NCI-H146 (cell line): Measurements from ENCODE around the gene POGLUT2.

Experiments used
- DNase-seq: peaks from one replicate; lab custom pipeline; 2025; lab: John Stamatoyannopoulos, UW

POGLUT2 gene

DNA sequence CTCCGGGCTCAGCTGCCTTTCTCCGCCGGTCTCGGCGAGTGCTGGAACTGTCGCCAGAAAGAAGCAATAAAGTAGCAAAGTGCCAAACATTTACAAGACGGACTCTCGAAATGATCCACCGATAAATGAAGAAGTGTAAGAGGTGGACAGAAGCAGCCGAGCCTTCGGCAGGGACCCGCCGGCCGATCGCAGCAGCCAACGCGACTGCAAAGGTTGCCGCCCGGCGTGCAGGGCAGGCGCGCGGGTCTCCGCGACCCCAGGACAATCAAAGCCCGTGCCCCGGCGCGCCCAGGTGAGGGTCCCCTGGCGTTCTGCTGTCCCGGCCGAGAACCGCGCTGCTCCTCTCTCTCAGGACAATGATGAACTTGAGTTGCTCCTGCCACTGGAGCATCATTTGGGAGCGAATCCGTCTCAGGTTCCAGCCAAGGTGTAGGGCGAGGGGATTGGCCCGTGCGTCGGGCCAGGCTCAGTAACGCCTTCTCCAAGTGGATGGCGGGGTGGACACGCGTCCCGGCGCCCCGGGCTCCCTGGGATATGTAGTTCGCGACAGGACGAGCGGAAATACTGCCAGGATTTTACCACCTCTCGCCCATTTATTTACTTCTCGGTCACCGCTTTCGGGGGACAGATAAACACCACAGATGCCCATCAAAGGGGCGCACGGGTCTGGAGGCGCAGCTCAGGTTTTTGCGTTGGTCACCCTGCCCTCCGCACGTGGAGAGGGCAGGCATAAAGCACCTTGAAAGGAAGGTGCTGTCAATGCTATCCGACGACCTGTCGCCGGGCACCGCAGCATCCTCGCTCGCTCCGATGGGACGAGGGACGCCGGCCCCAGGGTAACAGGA is at the start of gene POGLUT2, which contains the start of gene BIVM:
Gene POGLUT2 (minus strand): TSS at position 396 of the 845 bp plus-strand sequence. CDS start 306 bp downstream, at position 90.
Gene BIVM (plus strand): TSS at position 539 of the 845 bp plus-strand sequence. CDS start 8,149 bp downstream, outside the sequence.
- peak; percentile 96 for DNase-seq

DNA sequence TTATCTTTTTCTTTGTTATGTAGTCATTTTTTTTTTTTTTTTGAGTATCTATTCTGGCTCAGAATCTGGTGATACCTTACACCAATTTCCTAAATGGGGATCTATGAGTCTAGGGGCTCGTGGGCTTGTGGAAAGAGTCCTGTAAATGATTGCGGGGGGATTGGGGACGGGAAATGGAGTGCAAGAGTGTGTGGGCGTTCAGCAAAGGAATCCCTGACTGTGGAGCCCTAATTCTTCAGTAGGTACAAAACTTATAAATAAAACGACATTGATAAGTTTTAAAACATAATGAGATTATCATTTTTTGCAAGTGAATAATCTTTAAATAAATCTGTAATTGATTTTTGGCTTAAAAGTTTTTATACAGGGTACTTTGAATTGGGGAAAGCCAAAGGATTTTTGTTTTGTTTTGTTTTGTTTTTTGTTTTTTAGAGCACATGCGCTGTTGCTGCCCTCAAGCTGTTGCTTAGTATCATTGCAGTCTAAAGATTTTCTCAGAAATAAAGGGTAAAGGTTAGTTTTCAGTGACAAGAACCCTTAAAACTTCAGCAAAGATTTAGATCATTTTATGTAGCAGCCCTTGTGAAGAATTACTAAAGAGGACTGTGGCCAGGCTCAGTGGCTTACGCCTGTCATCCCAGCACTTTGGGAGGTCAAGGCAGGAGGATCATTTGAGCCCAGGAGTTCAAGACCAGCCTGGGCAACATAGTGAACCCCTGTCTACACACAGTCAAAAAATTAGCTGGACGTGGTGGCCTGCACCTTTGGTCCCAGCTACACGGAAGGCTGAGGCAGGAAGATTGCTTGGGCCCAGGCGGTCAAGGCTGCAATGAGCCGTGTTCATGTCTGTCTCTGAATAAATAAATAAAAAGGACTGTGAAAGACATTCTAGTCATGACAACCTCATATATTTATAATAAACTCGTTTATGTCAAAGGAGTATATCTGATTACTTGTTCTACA is 48.8 kb upstream of the POGLUT2 start:
- DNase-seq = peak; percentile 28

DNA sequence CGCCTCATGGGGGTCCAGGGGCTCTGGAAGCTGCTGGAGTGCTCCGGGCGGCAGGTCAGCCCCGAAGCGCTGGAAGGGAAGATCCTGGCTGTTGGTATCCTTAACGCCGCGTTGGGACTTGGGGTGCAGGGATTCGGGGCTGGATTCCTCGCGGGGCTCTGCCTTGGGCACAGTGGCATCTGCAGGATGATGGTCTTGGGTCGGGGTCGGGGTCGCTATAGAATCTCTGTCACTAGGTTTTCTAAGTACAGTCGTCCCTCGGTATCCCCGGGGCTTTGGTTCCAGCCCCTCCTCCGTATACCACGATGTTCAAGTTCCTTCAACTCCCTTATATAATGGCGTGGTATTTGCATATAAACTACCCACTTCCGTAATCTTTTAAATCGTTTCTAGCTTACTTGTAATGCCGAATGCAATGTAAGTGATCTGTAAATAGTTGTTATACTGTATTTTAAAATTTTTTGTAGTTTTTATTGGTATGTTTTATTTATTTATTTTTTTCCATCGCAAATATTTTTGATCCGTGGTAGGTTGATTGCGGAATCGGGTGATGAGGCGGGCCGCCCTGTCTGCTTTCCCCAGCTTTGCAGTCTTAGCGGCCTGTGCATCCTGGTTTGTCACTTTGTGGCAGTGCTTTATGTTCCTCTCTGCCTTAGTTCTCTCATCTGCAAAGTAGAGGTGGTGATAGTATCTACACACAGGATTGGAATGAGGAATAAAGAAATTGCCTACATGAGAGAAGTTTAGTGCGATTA is 47.7 kb upstream of the POGLUT2 start:
- DNase-seq = peak; percentile 52

DNA sequence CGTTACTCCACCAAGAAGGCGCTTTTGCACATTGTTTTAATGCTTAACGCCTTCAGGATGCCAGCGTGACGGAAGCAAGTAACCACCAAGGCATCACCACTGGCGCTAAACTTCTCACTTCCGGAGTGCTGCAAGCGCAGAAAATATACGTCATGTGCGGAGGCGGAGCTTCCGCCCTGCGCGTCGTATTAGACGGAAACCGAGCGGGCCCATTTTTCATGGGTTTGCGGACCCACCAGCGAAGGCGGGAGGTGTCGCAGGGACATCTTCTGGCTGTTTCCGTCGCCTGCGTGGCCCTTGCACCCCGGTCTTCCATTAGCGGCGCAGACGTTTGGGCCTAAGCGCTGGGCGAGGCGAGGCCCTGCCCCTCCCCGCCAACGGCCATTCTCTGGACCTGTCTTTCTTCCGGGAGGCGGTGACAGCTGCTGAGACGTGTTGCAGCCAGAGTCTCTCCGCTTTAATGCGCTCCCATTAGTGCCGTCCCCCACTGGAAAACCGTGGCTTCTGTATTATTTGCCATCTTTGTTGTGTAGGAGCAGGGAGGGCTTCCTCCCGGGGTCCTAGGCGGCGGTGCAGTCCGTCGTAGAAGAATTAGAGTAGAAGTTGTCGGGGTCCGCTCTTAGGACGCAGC is 47.0 kb upstream of the POGLUT2 start, which contains the start of gene ERCC5:
Gene ERCC5 (plus strand): TSS at position 403 of the 631 bp plus-strand sequence. CDS start 235 bp downstream, outside the sequence.
- peak; percentile 96 for DNase-seq

DNA sequence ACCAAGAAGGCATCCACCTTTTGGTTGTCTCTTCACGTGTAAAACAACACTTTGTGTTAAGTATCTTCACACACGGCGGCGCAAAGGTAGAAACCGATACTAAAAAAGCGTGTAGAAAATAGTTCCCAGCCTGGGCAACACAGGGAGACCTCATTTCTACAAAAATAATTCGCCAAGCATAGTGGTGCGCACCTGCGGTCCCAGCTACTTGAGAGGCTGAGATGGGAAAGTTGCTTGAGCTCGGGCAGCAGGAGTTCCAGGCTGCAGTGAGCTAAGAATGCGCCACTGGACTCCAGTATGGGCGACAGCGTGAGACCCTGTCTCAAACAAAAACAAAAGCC is 46.5 kb upstream of the POGLUT2 start:
- DNase-seq = no peak

DNA sequence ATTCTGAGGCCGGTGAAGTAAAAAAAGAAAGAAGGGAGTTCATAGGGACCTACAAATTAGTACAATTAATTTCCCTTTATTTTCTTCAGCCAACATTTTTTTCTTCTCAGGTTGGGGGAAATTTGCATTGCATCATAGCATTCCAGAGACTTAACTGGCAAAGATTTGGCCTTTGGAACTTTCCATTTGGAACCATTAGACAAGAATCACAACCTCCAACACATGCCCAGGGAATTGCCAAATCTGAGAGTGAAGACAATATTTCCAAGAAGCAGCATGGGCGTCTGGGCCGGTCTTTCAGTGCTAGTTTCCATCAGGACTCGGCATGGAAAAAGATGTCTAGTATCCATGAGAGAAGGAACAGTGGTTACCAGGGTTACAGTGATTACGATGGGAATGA is 40.7 kb upstream of the POGLUT2 start:
- DNase-seq = no peak

DNA sequence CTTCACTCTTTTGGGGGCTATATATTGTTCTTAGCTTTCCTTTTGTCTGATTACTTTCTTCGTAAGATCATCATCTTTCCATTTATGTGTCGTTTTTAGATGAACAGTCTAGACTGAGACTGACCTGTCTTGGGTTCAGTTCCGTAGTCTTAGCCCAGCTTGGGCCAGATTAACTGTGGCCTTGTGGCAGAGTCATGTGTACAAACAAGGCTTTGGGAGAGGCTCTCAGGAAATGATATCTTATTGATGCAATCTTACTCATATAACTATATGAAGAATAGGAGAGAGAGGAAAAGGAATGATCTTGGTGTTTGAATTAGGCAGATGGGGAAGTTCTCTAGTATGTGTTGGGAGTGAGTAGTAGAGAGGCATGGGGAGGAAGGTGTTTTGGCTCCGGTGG is 40.2 kb upstream of the POGLUT2 start:
- DNase-seq = no peak

DNA sequence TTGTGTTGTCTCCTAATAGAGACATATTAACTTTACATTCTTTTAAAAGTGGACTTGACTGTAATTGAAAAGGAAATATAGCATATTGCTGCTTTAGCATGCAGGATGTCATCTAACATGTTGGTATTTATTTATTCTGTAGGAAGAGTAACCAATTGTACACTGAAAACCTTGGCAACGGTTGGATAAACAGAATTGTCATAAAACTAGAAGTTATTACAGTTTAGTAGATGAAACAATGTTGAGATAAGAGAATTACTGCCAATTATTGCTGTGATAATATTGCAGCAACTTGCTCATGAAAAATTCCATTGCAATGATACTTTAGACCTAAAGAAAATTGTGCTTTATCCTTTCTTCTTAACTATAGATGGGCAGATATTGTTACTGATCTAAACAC is 39.5 kb upstream of the POGLUT2 start:
- DNase-seq = no peak

DNA sequence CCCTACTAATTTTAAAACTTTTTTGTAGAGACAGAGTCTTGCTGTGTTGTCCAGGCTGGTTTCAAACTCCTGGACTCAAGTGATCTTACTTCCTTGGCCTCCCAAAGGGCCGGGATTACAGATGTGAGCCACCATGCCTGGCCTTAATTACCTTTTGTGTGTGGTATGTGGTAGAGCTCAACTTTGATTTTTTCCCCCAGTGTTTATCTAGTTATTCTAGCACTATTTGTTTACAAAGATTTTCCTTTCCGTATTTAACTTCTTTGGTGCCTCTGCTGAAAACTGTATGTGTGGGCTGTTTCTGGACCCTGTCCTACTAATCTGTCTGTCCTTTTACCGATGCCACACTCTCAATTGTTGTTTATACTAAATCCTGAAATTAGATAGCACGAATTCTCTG is 37.7 kb upstream of the POGLUT2 start:
- DNase-seq = no peak

DNA sequence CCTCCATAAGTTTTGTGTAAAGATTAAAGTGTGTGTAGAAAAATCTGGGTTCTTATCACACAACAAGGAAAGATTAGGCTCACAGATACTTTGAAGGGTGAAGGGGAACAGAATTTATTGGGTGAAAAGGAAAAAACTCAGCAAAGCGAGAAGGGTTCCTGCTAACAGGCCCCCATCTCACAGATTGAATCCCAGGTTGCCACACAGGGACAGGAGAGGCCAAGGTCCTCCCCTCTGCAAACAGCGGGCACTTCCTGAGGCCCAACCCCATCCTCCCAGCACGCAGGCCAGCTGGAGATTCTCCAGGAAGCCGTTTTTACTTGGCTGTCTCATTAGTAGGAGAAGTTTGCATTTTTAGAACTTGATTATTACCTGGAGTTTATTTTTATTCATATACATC is 31.9 kb upstream of the POGLUT2 start:
- DNase-seq = no peak

DNA sequence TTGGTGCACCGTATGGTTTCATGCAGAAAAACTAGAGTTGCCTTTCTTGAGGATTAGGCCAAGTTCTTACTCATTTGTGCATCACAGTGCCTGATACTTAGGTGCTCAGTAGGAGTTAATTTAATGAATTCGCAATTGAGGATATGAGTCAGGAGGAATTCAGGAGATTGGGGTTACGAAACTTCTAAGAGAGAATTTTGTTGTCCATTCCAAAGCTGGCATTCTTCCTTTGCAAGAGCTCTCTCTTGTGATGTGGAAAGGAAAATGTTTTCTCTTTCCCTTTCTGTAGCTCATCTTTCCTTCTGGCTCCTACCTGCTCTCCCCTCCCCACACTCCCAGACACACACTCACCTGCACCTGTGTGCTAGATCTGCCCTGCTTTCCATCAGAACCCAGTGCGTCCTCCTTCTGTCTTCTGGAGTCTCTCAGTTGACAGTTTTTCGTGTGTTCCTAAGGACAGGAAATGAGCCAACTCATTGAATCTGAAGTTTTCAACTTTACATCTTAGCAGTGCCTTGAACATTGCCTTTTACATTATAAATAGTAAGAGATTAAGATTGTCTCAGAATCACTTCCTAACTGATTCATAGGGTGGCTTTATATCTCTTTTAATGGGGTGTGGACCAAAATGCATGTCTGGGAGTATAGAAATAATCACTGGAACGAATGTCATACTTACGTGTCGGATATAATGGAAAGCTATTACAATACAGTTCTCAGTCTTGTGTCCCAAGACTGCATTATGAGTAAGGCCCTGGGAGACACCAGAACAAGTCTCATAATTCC is 27.3 kb upstream of the POGLUT2 start:
- DNase-seq = no peak

DNA sequence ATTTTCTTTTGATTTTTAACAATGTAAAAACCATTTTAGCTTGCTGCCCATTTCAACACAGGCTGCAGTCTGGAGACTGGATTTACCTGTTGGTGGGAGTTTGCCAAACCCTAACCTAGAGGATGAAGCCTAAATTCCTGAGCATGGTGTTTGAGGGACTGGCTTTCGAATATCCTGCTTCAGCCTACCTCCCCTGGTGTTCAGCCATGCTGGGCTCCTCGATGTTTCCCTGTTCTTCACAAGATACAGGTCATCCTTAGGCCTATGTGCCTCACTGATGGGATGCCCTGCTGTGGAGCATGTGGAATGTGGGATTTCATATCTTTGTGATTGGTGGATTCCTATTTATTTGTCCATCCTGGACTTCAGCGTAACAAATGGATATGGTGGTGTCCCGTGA is 26.6 kb upstream of the POGLUT2 start:
- no peak for DNase-seq

DNA sequence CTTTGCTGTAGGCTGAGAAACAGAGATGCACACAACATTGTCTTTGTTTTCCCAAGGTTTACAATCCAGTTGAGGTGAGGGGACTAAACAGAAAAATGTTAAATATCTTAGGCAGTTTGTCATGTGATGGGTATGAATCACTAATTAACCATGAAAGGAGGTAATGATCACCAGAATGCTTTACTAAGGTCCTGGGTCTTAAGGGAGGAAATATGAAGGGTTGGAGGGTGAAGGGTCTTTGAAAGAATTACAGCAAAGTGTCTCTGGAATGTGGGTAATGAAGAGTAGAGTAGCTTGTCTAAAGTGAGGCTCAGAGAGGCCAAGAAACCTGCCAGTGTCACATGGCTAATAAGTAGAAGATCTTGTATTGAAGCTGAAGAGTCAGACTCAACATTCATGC is 19.1 kb upstream of the POGLUT2 start:
- DNase-seq = no peak

DNA sequence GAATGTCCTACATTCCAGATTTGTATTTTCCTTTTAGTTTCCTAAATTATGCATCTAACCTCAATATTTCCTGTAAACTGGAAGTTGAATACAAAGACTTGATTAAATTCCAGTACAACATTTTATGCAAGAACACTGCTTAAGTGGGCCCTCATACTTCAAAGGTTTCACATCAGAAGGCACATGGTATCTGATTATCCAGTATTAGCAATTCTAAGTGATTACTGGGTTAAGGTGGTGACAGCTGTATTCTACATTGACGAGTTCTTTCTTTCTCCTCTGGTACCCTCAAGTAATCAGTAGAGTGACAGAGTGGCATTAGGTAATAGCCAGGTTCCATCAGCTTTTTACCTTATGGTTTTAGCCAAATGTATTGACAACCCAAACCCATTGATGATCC is 18.5 kb upstream of the POGLUT2 start:
- no peak for DNase-seq

DNA sequence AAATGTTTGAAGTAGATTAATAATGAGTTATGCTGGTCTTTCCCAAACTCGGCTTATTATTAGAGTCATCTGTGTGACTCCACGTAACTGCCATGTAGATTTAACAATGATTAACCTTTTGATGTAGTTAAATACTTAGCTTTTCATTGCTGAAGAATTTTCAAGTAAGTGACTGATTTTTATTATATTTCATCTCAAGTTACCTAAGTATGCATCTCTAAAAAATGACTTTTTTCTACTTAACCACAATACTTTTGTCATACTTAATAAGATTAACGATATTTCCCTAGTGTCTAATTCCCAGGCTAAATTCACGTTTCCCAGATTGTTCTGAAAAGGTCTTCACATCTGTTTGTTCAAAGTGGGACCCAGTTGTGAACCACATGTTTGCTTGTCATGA is 17.9 kb upstream of the POGLUT2 start:
- no peak for DNase-seq

DNA sequence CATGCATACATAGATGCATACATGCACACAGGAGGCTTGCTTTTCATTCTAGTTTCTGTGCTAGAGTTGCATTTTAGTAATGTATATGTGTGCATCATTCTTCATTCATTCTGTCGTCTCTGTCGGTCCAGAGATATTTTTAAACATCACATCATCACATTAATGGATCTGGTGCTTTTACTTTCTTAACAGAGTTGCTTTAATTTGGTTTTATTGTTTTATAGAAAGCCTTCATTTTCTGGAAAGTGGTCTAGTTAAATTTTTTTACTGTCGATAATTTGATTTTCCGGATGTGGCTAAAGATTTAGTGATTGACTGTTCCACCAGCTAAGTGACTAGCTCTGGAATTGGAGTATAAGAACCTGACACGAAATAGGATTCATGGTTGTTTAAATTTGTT is 17.0 kb upstream of the POGLUT2 start:
- no peak for DNase-seq

DNA sequence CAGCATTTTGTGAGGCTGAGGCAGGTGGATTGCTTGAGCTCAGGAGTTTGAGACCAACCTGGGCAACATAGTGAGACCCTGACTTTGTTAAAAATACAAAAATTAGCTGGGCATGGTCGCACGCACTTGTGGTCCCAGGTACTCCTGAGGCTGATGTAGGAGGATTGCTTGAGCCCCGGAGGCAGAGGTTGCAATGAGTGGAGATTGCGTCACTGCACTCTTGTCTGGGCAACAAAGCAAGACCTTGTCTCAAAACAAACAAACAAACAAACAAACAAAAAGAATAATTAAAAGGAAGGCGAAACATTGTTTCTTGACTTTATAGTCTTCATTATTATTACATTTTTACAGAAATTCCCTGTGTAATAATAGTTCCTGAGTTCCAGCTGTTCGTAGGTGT is 16.0 kb upstream of the POGLUT2 start:
- DNase-seq = no peak

DNA sequence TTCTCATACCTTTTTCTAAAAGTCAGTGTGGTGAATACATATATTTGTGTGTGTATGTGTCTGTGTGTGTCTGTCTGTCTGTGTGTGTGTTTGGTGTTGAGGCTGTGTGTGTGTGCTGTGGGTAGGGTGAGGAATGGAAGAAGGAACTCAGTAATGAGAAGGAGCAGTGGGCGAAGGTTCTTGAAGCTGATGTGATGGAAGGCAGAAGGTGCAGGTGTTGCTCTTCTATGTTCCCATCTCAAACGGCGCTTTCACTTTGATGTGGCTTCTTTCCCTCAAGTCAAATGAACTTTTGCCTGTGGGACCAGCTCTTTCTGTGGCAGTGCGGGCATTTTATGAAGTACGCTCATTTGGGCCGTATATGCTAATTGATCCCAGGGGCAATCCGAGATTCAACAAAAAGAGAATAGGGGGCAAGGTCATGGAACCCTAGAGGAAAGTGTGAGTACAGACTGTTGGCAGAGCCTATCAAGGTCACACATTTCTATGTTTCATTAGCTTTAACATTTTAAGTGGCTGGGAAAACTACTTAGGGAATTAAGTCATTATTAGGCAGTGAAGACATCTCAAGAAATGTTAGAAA is 15.3 kb upstream of the POGLUT2 start:
- no peak for DNase-seq

DNA sequence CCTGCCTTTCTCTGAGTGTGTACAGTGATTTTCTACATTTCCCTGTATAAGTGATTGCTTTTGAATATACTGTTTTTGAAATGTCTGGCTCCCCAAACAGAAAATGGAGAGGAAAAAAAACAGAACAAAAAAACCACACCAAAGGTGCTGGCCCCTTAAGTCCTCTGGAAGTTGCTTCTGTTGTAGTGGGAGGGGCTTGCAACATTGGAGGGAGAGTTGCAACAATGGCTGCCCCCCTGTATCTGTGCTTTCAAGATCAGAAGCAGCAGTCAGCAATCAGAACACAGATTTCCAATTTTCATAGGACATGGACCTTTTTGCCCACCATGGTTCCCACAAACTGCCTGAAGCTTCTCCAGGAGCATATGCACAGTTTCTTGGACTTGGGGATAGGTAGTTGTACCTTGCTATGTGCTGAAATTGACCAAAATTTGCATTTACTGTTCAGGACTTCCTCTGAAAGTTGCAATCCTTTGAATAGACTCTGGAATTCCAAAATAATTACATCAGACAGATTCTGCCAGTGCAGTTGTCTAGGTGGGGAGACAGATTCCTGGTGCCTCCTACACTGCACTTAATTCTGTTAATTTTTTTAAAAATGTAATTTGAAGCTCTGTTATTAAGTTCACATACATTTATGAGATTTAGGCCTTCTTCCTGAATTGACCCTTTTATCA is 14.0 kb upstream of the POGLUT2 start:
- no peak for DNase-seq

DNA sequence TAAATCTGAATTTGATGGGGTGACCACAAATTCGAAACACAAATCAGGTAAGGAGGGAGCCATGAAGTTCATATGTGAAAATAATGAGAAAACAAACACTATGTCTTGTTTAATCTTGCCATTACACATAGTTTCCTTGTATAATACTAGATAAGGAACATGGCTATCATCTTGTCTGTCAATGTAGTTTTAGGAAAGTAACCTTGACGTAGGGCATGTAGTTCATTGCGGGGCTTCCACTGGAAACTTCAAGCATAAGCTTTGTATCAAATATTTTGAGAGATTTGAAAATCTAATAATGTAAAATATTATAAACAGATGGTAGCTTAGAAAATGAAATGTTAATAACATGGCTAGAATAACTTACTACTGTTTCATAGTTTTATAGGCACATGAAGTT is 8.9 kb upstream of the POGLUT2 start:
- DNase-seq = no peak
